Body of pancreas (tissue), 4 donors: ENCODE results near the gene CLPTM1.

Source experiments
- CTCF ChIP-seq, 7 experiments: fragments of 450-650 bp in 4 of 7; fragments of 200-600 bp in 3 of 7; sonication (generic) in 3 of 7; IDR thresholded peaks; one replicate each; pipeline ENCODE4 v1.5.1; 2016 to 2019; ENCODE audit warnings: antibody characterized with exemption in 7 of 7
- POLR2A ChIP-seq, 3 donors: fragments of 450-650 bp; IDR thresholded peaks; one replicate each; pipeline ENCODE4 v1.6.1; 2016; ENCODE audit warnings: antibody characterized with exemption in 3 of 3, mild to moderate bottlenecking in 2 of 3

GRCh38 chr19:44990459-44990858 lies 35.3 kb downstream of the CLPTM1 start:
- TF ChIP-seq POLR2A (IDR thresholded peaks at IDR 0.05) (no peak), CTCF (IDR thresholded peaks at IDR 0.05) (no peak)
